B cell (primary cell): ENCODE results near the gene DAB1.

Experiments used
- EZH2 ChIP-seq: IDR thresholded peaks from 2 replicates; pipeline ENCODE4 v1.6.1; 2012; ENCODE audit warnings: borderline replicate concordance, low read depth, mild to moderate bottlenecking, moderate library complexity, low read length; ENCODE audit not compliant: insufficient read depth, poor library complexity, severe bottlenecking
- TF ChIP-seq, protein P1 (sequence below): fragments of 200-600 bp; IDR thresholded peaks from one replicate; pipeline ENCODE4 v1.8.0; 2022; ENCODE audit warnings: antibody characterized with exemption, mild to moderate bottlenecking

DNA sequence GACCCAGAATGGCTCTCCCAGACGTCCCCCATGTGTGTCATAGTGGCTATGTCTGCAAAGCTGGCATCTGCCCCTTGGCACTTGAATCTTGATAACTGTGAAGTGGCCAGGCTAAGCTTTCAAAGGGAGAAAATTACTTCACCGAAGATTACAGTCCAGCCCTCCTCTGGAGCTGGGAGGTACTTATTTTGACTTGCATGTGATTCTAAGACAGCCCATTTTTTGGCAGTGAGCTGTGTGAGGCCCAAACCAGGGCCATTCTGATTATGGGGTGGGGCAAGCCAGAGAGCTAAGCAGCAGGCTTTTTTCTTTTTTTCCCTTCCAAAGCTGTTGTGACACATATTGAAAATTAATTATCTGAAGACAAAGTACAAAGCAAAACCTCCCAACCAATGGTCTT is 415.9 kb downstream of the DAB1 start:
- TF ChIP-seq, protein P1, sequence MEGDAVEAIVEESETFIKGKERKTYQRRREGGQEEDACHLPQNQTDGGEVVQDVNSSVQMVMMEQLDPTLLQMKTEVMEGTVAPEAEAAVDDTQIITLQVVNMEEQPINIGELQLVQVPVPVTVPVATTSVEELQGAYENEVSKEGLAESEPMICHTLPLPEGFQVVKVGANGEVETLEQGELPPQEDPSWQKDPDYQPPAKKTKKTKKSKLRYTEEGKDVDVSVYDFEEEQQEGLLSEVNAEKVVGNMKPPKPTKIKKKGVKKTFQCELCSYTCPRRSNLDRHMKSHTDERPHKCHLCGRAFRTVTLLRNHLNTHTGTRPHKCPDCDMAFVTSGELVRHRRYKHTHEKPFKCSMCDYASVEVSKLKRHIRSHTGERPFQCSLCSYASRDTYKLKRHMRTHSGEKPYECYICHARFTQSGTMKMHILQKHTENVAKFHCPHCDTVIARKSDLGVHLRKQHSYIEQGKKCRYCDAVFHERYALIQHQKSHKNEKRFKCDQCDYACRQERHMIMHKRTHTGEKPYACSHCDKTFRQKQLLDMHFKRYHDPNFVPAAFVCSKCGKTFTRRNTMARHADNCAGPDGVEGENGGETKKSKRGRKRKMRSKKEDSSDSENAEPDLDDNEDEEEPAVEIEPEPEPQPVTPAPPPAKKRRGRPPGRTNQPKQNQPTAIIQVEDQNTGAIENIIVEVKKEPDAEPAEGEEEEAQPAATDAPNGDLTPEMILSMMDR: no peak
- TF ChIP-seq EZH2: no peak
